Activated CD4-positive, CD25-positive, alpha-beta regulatory T cell treated with anti-CD3 and anti-CD28 coated beads, Interleukin-2, amount 50 U/mL, for 16 hours (primary cell): ENCODE data around the gene LRRC31.

ENCODE experiments used
- DNase-seq: peaks from one replicate; pipeline ENCODE4 v3.0.0-alpha.2; 2020; ENCODE audit warnings: low read depth, low spot score

The LRRC31 gene

DNA sequence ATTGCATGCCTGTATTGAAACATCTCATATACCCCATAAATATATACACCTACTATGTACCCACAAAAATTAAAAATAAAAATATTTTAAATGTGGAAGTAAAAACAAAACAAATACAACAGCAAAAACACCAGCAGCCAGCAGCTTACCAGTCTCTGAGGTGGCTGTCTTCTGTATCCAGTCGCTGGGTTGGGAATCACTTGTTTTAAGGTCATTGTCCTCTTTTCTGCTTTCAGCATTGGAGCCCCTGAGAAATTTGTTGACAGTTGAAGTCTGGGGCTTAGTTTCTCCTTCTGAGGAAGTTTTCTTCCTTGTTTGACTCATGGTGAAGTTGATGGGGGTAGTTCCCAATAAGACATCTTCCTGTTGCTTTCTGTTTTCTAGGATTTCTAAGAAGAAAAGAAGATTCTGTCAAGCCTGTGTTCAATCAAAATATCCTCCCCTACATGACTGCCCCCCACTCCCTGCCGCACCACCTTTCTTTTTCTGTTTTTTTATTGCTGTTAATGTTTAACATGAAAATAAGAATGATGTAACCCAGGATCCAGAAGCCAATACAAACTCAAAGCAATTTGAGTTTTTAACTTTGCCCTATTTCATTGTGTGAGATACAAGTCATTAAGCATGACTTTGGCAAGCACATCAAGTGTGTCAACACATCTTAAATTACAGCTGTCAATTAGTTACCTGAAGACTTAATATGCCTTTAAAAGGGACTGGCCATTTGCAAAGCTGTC lies at the start of gene LRRC31:
Gene LRRC31 (minus strand): TSS at position 452 of the 737 bp plus-strand sequence. CDS start 128 bp downstream, at position 324.
- no peak for DNase-seq

GRCh38 chr3:169914321-169914720 lies 44.6 kb upstream of the LRRC31 start:
- DNase-seq: no peak

DNA sequence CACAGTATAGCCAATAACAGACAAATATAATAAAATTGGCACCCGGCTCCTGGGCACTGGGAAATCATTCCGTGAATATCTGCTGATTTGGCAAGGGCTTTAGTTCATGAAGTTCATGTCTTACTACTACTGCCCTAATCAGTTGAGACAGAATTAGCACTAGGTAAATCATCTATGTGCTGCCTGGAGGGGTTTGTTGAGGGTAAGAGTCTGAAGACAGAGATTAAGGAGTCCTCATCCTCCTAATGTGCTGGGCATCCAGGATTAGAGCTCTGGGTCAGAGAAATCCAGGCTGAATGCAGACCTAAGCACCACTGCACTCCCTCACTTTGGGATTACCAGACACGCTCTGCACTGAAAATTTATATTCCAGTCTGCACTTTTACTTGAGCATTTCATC lies 43.6 kb upstream of the LRRC31 start:
- DNase-seq: no peak

- no peak for DNase-seq
Observed at GRCh38 chr3:169911272-169911671, 41.5 kb upstream of the LRRC31 start, which contains the start of gene SAMD7. Gene SAMD7 (plus strand): TSS chr3:169911572. CDS start chr3:169919499, 7,927 bp downstream.

GRCh38 chr3:169907944-169908343 lies 38.2 kb upstream of the LRRC31 start:
- DNase-seq: no peak

- no peak for DNase-seq
Observed at GRCh38 chr3:169907476-169907875, 37.7 kb upstream of the LRRC31 start.

DNA sequence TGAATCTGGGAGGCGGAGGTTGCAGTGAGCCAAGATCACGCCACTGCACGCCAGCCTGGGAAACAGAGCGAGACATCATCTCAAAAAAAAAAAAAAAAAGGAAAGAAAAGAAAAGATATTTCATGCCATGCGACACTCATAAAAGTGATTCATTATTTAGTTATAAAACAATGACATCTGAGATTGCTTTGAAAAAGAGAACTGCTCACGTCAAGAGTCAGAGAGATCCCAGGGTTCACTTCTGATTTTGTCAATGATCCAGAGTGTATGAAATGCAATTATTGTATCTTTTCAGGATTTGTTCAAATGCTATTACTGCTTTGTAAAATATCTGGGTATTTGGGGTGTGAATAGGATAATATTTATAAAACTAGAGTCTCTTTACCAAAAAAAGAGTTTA lies 35.7 kb upstream of the LRRC31 start:
- DNase-seq: no peak

GRCh38 chr3:169901453-169901852 lies 31.7 kb upstream of the LRRC31 start:
- no peak for DNase-seq

DNA sequence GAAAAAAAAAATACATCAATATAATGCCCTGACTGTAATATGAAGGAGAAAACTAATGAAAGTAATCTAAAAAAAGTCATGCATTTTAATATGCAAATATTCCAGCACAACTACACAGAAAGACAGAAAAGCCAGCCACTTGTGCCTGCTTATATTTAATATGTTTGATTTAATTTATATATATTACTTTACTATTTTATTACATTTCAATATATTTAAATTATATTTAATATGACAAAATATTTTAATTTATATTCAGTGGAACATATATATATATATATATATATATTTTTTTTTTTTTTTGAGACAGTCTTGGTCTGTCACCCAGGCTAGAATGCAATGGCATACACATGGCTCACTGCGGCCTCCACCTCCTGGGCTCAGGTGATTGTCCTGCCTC lies 27.5 kb upstream of the LRRC31 start:
- no peak for DNase-seq

DNA sequence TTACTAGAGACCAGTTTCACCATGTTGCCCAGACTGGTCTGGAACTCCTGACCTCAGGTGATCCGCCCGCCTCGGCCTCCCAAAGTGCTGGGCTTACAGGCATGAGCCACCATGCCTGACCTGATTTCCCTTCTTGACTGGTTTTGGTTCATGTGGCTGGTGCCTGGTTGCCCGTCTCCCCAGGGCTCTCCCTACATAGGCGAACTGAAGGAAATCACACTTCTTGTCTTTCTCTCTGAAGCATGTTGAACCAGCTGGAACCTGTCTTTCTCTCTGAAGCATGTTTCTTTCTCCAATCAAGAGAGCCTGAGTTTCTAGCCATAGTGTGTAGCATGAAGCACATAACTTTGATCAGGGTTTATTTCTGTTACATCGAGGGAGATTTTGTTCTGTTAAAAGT lies 25.3 kb upstream of the LRRC31 start:
- DNase-seq: no peak

DNA sequence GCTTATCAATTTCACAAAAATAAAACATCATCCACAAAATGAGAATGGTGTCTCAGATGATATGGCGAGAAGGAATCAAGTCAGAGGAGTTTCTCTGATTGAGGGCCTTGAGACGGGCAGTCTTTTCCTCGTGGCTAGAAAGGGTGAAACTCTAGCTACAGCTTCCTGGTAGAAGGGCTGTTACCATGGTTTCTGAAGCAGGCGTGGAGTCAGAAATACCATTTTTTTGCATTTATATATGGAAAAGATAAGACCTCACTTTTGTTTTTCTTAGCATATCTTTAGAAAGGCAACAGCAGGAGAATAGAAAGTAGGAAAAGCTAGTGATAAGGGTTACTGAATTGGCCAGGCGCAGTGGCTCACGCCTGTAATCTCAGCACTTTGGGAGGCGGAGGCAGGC lies 24.4 kb upstream of the LRRC31 start:
- DNase-seq: no peak

DNA sequence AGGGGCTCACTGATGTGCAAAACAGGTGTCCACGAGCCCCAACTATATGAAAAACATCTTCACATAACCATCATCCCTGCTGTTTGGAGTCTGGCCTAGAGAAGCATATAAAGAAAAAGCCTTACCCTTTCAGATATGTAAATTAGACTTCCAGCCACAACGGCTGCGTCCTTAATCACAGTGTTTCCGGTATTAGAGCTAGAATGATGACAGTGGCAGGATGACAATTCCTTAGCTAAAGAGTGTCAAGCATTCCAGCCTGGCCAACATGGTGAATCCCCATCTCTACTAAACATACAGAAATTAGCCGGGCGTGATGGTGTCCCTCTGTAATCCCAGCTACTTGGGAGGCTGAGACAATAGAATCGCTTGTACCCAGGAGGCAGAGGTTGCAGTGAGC lies 22.2 kb upstream of the LRRC31 start:
- DNase-seq: no peak

DNA sequence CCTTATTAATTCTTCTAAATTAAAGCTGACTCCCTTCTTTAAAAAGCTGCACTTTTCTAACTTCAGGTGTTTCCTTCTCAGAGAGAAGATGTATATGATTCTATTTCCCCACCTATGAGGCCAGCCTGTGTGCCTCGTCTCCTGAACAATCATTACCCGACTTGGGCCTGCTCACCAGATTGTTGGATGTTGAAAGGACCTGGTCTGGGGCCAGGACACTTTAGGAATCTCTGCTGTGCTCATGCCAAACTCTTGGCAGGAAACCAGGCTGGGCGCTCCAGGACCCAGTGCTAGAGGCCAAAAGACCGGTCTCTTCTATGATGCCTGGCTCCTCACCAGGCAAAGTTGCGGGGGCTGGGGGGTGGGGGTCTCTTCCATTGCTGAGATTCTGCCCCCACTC lies 16.9 kb upstream of the LRRC31 start:
- DNase-seq: no peak

- DNase-seq: no peak
Observed at GRCh38 chr3:169880576-169881250, 11.0 kb upstream of the LRRC31 start.

- DNase-seq: no peak
Observed at GRCh38 chr3:169879845-169880575, 10.3 kb upstream of the LRRC31 start.

- DNase-seq: no peak
Observed at GRCh38 chr3:169879013-169879557, 9.3 kb upstream of the LRRC31 start.

DNA sequence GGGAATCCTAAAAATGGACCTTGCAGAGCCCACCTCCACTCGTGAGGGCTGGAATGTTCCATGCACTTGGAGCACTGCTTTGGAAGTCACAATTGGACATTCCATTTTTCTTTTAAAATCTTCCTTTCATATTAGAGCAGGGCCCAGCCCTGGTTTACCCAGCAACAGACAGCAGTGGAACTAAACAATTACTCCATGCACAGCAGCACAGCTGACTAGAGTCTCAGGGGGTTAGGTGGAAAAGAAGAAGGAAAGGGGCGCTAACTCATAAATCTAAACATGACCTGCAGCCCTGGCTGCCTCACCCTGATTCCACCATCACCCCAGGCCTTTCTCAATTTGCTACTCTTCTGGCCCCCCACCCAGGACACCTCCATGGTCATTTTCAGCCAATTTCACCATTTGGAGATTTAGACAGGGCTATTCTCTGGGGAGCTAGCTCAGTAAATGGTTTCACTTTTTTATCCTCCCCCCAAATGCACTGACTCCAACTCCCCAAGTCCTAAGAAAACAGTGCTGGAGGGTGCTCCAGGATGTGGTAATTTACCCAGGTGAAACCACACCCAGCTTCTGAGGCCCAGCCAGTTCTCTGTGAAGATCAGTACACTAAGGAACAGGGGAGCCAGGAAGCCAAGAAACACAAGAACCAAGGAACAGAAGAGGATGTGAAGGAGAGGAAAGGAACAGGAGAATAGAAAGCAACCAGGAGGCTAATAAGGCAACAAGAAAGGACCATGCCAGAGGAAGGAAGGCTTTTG lies 1.6 kb upstream of the LRRC31 start:
- no peak for DNase-seq

DNA sequence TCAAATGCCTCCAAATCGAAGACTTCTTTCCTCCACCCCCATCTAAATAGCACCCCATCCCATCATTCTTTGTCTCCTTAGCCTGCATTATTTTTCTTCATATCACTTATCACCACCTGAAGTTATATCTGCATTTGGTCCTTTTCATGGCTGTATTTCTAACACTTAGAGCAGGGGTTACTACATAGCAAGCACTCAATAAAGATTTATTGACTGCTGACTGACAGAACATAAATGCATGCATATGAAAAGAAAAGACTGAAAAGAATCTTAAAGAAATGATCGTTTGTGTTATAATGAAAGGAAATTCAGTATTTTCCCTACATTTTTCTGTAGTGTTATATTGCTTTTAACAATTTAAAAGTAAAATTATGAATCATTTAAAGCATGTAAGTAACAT lies 1.4 kb downstream of the LRRC31 start:
- no peak for DNase-seq

GRCh38 chr3:169867584-169868210 lies 2.0 kb downstream of the LRRC31 start:
- DNase-seq: no peak

DNA sequence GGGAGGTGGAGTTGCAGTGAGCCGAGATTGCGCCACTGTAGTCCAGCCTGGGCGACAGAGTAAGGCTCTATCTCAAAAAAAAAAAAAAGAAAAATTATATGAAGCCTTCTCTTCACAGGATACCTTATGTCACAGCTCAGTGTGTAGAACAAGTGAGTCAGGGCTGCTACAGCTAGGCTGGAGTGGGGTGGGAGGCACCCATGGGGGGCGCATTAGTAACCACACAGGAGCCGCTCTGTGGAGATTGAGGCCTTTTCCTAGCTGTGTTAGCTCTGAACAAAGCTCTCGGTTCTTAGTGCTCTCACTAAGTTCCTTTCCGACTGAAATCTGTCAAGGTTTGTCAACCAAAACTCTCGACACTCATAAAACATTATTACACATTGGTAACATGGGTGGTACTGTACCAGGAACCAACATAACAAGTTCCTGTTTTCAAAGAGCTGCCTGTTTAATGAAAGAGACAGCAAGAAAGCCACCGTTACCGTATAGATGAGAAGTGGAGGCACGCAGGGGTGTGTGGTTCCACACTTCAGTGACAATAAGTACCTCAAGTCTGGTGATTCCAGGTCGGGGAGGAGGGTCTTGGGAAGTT lies 4.5 kb downstream of the LRRC31 start:
- DNase-seq: no peak

- DNase-seq: no peak
Observed at GRCh38 chr3:169864270-169864669, 5.5 kb downstream of the LRRC31 start.
